Loucy (cell line): Measurements from ENCODE around the gene DALRD3.

Source experiments
- H2AFZ ChIP-seq: fragments of 200-600 bp; sonication (generic); 2 replicates; pipeline ENCODE4 v1.6.0; 2016; ENCODE audit warnings: antibody characterized with exemption, mild to moderate bottlenecking, low read length, moderate library complexity
- H3F3A ChIP-seq: fragments of 200-600 bp; 2 replicates; pipeline ENCODE4 v1.6.0; 2016; ENCODE audit warnings: antibody characterized with exemption, low read depth, mild to moderate bottlenecking
- H3K27me3 ChIP-seq: fragments of 200-600 bp; sonication (generic); 2 replicates; pipeline ENCODE4 v1.6.1; 2014; ENCODE audit warnings: low read length, mild to moderate bottlenecking; ENCODE audit not compliant: insufficient read depth, poor library complexity, severe bottlenecking
- H3K36me3 ChIP-seq: fragments of 200-600 bp; sonication (generic); 2 replicates; pipeline ENCODE4 v1.6.1; 2016; ENCODE audit warnings: low read length; ENCODE audit not compliant: insufficient read depth
- H3K4me1 ChIP-seq: fragments of 200-600 bp; sonication (generic); 2 replicates; pipeline ENCODE4 v1.5.1; 2014; ENCODE audit warnings: low read length, mild to moderate bottlenecking; ENCODE audit not compliant: insufficient read depth, poor library complexity, severe bottlenecking
- H3K4me2 ChIP-seq: fragments of 200-600 bp; sonication (generic); 2 replicates; pipeline ENCODE4 v1.6.0; 2014; ENCODE audit warnings: antibody characterized with exemption, low read length, low read depth, mild to moderate bottlenecking; ENCODE audit not compliant: poor library complexity, severe bottlenecking
- H3K4me3 ChIP-seq: fragments of 200-600 bp; sonication (generic); 2 replicates; pipeline ENCODE4 v1.5.1; 2014; ENCODE audit warnings: low read length, mild to moderate bottlenecking, mixed read lengths; ENCODE audit not compliant: poor library complexity, severe bottlenecking
- H3K79me2 ChIP-seq: fragments of 200-600 bp; sonication (generic); 2 replicates; pipeline ENCODE4 v1.6.1; 2014; ENCODE audit warnings: low read length; ENCODE audit not compliant: insufficient read depth
- H3K9ac ChIP-seq: fragments of 200-600 bp; sonication (generic); 2 replicates; pipeline ENCODE4 v1.6.0; 2014; ENCODE audit warnings: mild to moderate bottlenecking, low read depth, low read length, moderate library complexity; ENCODE audit not compliant: poor library complexity, severe bottlenecking
- H3K9me2 ChIP-seq: fragments of 200-600 bp; sonication (generic); replicated peaks from 2 replicates; pipeline ENCODE4 v1.6.1; 2016; ENCODE audit warnings: low read depth, low read length, mixed read lengths
- H3K9me3 ChIP-seq: fragments of 200-600 bp; sonication (generic); 2 replicates; pipeline ENCODE4 v1.6.1; 2014; ENCODE audit warnings: mild to moderate bottlenecking, antibody characterized with exemption, low read length, low read depth; ENCODE audit not compliant: insufficient read depth
- H4K20me1 ChIP-seq: fragments of 200-600 bp; sonication (generic); 2 replicates; pipeline ENCODE4 v1.6.0; 2014; ENCODE audit warnings: antibody characterized with exemption, low read length, mild to moderate bottlenecking; ENCODE audit not compliant: insufficient read depth, poor library complexity, severe bottlenecking
- CTCF ChIP-seq: fragments of 200-600 bp; sonication (generic); conservative IDR thresholded peaks from 2 replicates; pipeline ENCODE4 v1.5.1; 2014; ENCODE audit warnings: mild to moderate bottlenecking, antibody characterized with exemption, low read length
- EZH2phosphoT487 ChIP-seq: fragments of 200-600 bp; IDR thresholded peaks from 2 replicates; pipeline ENCODE4 v1.6.1; 2018; ENCODE audit warnings: antibody characterized with exemption, mild to moderate bottlenecking, moderate library complexity, borderline replicate concordance

DALRD3 gene

DNA sequence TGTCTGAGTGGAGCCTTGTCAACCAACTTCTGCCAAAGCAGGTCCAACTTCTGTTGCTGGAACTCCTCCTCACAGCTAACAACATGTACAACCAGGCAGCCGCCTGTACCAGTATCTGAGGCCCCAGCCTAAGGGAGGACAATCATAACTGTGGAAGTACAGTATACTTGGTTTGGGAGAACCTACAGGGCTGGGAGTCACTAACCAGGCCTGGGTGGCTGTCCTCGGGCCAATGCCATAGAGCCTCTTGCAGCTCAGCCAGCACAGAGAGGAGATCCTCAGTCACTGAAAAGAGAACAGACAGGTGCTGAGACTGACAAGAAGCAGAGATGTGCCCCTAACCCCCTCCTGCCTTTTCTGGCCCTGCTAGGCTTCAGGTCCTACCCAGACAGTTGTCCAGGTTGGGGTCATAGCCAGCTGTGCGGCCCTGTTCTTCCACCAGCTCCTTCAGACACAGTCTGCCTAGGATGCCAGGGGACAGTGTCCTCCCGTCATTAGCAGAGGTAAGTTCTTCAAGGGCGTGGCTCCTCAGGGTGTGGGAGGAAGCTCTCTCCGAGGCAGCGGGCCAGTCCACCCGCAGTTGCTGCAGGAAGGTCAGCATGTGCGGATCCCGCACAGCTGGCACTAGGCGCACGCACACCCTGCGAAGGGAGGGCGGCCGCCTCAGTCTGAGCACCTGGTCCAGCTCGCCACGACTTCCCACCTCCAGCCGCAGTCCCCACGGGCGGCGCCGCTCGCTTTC is 980 bp downstream of the DALRD3 start:
- Histone ChIP-seq H3K9ac (no peak overlapping the region), H3K4me2 (peak overlapping the region; percentile 92), H3F3A (no peaks in the 10 kb centered on the region), H2AFZ (no peak overlapping the region), H3K9me2 (no peaks in the 10 kb centered on the region), H3K79me2 (peaks cover 59% of the 10 kb centered on the region), H3K27me3 (no peaks in the 10 kb centered on the region), H3K4me3 (peak overlapping the region; percentile 91), H3K9me3 (no peaks in the 10 kb centered on the region), H3K36me3 (peaks cover 45% of the 10 kb centered on the region; the same call in 1 of the 2 replicates), H3K4me1 (peaks cover 15% of the 10 kb centered on the region), H4K20me1 (peaks cover 62% of the 10 kb centered on the region)
- TF ChIP-seq EZH2phosphoT487 (no peak), CTCF (no peak)

GRCh38 chr3:49016414-49017228 is 1.8 kb downstream of the DALRD3 start:
- Histone ChIP-seq H3F3A (no peaks in the 10 kb centered on the region), H3K4me3 (no peak overlapping the region), H3K9me2 (no peaks in the 10 kb centered on the region), H2AFZ (no peak overlapping the region), H3K9me3 (no peaks in the 10 kb centered on the region), H4K20me1 (peaks cover 65% of the 10 kb centered on the region), H3K27me3 (no peaks in the 10 kb centered on the region), H3K4me1 (peaks cover 15% of the 10 kb centered on the region), H3K4me2 (no peak overlapping the region), H3K79me2 (peaks cover 63% of the 10 kb centered on the region), H3K9ac (no peak overlapping the region), H3K36me3 (peaks cover 53% of the 10 kb centered on the region; the same call in 1 of the 2 replicates)
- TF ChIP-seq CTCF (no peak), EZH2phosphoT487 (no peak)

GRCh38 chr3:49015765-49016164 is 2.6 kb downstream of the DALRD3 start:
- H3K4me2 ChIP-seq, result no peak overlapping the region
- no peaks in the 10 kb centered on the region for H3K27me3 ChIP-seq
- no peaks in the 10 kb centered on the region for H3K9me3 ChIP-seq
- H3K79me2 ChIP-seq, result peaks cover 66% of the 10 kb centered on the region
- H3K4me1 ChIP-seq, result peaks cover 15% of the 10 kb centered on the region
- no peak overlapping the region for H3K9ac ChIP-seq
- H3K4me3 ChIP-seq, result no peak overlapping the region
- peaks cover 56% of the 10 kb centered on the region; the same call in 1 of the 2 replicates for H3K36me3 ChIP-seq
- peaks cover 67% of the 10 kb centered on the region for H4K20me1 ChIP-seq
- no peaks in the 10 kb centered on the region for H3K9me2 ChIP-seq
- H3F3A ChIP-seq, result no peaks in the 10 kb centered on the region
- TF ChIP-seq EZH2phosphoT487, result no peak
- TF ChIP-seq CTCF, result no peak
- no peak overlapping the region for H2AFZ ChIP-seq
